ENCODE measurements around the gene TCF7L2.

- TF ChIP-seq CTCF (IDR thresholded peaks at IDR 0.05; ENCODE audit: low read length) (no peak), EZH2 (IDR thresholded peaks at IDR 0.05; ENCODE audit: borderline replicate concordance, low read length) (no peak)
Measured at GRCh38 chr10:113019096-113019495, 69.0 kb downstream of the TCF7L2 start.
